Measurements from ENCODE around the gene RASSF5.
A peak's percentile ranks its signal among the peaks of the same experiment; 100 is the strongest.

- TF ChIP-seq CTCF (IDR thresholded peaks at IDR 0.05) (peak; percentile 77 to 83 (median 77)), POLR2AphosphoS5 (IDR thresholded peaks at IDR 0.05) (no peak), POLR2A (IDR thresholded peaks at IDR 0.05; ENCODE audit: low read depth) (no peak), EP300 (IDR thresholded peaks at IDR 0.05) (no peak)
Observed at GRCh38 chr1:206479183-206480125, 27.9 kb upstream of the RASSF5 start.
